OCI-LY3 (cell line): ENCODE measurements around the gene MYOT.

ENCODE experiments used
- H2AFZ ChIP-seq: fragments of 200-600, 300-600 bp; shearing (Covaris generic); 2 replicates; pipeline ENCODE4 v1.6.0; 2014; ENCODE audit warnings: antibody characterized with exemption, low read depth, low read length
- H3K27ac ChIP-seq: fragments of 200-600, 300-600 bp; sonication (generic); 2 replicates; pipeline ENCODE4 v1.5.1; 2014; ENCODE audit warnings: mild to moderate bottlenecking, low read length, moderate library complexity, mixed read lengths
- H3K27me3 ChIP-seq: fragments of 200-600, 300-600 bp; sonication (generic); 2 replicates; pipeline ENCODE4 v1.6.1; 2014; ENCODE audit warnings: low read depth, low read length, mixed read lengths
- H3K36me3 ChIP-seq: fragments of 200-600, 300-600 bp; sonication (generic); replicated peaks from 2 replicates; pipeline ENCODE3; 2014; ENCODE audit warnings: low read depth, low read length, mixed read lengths
- H3K4me1 ChIP-seq: fragments of 300-600, 200-600 bp; sonication (generic); 2 replicates; pipeline ENCODE4 v1.6.1; 2014; ENCODE audit warnings: low read length, mixed read lengths
- H3K4me2 ChIP-seq: fragments of 200-600, 300-600 bp; sonication (generic); 2 replicates; pipeline ENCODE4 v1.6.1; 2014; ENCODE audit warnings: low read length, mixed read lengths
- H3K4me3 ChIP-seq: fragments of 300-600, 200-600 bp; sonication (generic); 2 replicates; pipeline ENCODE4 v1.5.1; 2014; ENCODE audit warnings: antibody characterized with exemption, mild to moderate bottlenecking, low read length, moderate library complexity
- H3K79me2 ChIP-seq: fragments of 300-600, 200-600 bp; shearing (Covaris generic); 2 replicates; pipeline ENCODE4 v1.6.1; 2014; ENCODE audit warnings: mild to moderate bottlenecking, low read length, mixed read lengths
- H3K9ac ChIP-seq: fragments of 300-600, 200-600 bp; shearing (Covaris generic); 2 replicates; pipeline ENCODE4 v1.6.0; 2014; ENCODE audit warnings: mild to moderate bottlenecking, low read length, moderate library complexity
- H3K9me3 ChIP-seq: fragments of 200-600, 300-600 bp; shearing (Covaris generic); 2 replicates; pipeline ENCODE4 v1.6.1; 2014; ENCODE audit warnings: low read length, mixed read lengths; ENCODE audit not compliant: insufficient read depth
- H4K20me1 ChIP-seq: fragments of 200-600, 300-600 bp; sonication (generic); 2 replicates; pipeline ENCODE4 v1.6.1; 2016; ENCODE audit warnings: low read length, mixed read lengths; ENCODE audit not compliant: insufficient read depth
- EZH2phosphoT487 ChIP-seq: fragments of 200-600 bp; shearing (Covaris generic); IDR thresholded peaks from 2 replicates; pipeline ENCODE4 v1.6.1; 2018; ENCODE audit warnings: antibody characterized with exemption, mixed run types, low read depth
- TF ChIP-seq, protein P1 (sequence below): fragments of 200-600, 300-600 bp; sonication (generic); IDR thresholded peaks from 2 replicates; pipeline ENCODE4 v1.5.1; 2014; ENCODE audit warnings: antibody characterized with exemption, low read length, low read depth

The MYOT gene

DNA sequence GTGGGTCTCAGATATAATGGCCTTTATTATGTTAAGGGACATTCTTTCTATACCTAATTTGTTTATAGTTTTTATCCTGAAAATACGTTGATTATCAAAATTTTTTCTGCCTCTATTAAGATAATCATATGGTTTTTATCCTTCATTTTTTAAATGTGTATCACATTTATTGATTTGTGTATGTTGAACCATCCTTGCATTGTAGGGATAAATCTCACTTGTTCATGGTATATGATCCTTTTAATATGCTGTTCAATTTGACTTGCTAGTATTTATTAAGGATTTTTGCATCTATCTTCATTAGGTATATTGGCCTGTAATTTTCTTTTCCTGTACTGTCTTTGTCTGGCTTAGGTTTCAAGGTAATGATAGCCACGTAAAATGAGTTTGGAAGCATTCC, 47.1 kb downstream of the MYOT start:
- Histone ChIP-seq H3K4me2 (no peak overlapping the region), H3K27ac (no peak overlapping the region), H4K20me1 (no peaks in the 10 kb centered on the region), H2AFZ (no peak overlapping the region), H3K9me3 (no peaks in the 10 kb centered on the region), H3K36me3 (no peaks in the 10 kb centered on the region), H3K4me1 (no peaks in the 10 kb centered on the region), H3K4me3 (no peak overlapping the region), H3K27me3 (no peaks in the 10 kb centered on the region), H3K9ac (no peak overlapping the region), H3K79me2 (no peaks in the 10 kb centered on the region)
- TF ChIP-seq EZH2phosphoT487, result no peak
- TF ChIP-seq, protein P1, sequence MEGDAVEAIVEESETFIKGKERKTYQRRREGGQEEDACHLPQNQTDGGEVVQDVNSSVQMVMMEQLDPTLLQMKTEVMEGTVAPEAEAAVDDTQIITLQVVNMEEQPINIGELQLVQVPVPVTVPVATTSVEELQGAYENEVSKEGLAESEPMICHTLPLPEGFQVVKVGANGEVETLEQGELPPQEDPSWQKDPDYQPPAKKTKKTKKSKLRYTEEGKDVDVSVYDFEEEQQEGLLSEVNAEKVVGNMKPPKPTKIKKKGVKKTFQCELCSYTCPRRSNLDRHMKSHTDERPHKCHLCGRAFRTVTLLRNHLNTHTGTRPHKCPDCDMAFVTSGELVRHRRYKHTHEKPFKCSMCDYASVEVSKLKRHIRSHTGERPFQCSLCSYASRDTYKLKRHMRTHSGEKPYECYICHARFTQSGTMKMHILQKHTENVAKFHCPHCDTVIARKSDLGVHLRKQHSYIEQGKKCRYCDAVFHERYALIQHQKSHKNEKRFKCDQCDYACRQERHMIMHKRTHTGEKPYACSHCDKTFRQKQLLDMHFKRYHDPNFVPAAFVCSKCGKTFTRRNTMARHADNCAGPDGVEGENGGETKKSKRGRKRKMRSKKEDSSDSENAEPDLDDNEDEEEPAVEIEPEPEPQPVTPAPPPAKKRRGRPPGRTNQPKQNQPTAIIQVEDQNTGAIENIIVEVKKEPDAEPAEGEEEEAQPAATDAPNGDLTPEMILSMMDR, result no peak

DNA sequence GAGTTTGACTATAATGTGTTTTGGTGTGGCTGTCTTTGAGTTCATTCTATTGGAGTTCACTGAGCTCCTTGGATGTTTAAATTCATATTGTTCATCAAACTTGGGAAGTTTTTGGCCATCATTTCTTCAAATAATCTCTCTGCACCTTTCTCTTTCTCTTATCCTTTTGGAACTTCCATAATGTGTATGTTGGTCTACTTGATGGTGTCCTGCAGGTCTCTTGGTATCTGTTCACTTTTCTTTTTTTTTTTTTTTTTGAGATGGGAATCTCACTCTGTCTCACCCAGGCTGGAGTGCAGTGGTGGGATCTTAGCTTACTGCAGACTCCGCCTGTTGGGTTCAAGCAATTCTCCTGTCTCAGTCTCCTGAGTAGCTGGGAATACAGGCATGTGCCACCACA, 49.3 kb downstream of the MYOT start:
- Histone ChIP-seq H2AFZ (no peak overlapping the region), H3K27ac (no peak overlapping the region), H3K4me3 (no peak overlapping the region), H3K4me1 (no peaks in the 10 kb centered on the region), H3K79me2 (no peaks in the 10 kb centered on the region), H3K27me3 (no peaks in the 10 kb centered on the region), H3K36me3 (no peaks in the 10 kb centered on the region), H3K9ac (no peak overlapping the region), H4K20me1 (no peaks in the 10 kb centered on the region), H3K9me3 (no peaks in the 10 kb centered on the region), H3K4me2 (no peak overlapping the region)
- no peak for TF ChIP-seq EZH2phosphoT487
- TF ChIP-seq, protein P1, result no peak

DNA sequence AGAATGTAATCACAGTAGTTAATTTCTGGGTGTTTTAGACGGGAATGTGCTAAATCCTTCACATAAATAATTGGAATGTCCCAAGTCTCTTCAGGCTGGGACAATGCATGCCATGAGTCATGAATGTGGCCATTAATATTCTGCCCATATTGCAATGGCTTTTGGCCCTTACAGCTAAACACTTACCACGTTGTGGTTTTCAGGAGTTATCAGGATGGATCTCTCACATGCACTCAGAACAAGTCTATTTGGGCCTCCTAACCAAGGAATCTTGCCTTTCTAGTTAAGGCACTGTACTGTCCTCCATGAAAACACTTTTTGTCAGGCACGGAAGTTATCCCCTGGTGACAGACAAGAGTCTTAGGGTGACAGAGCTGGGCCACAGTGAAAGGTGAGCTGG, 54.3 kb downstream of the MYOT start:
- H3K36me3 ChIP-seq, result no peaks in the 10 kb centered on the region
- no peak overlapping the region for H3K4me2 ChIP-seq
- H3K9ac ChIP-seq, result no peak overlapping the region
- no peak overlapping the region for H2AFZ ChIP-seq
- no peak overlapping the region for H3K4me3 ChIP-seq
- H3K4me1 ChIP-seq, result no peaks in the 10 kb centered on the region
- TF ChIP-seq, protein P1, result no peak
- TF ChIP-seq EZH2phosphoT487, result no peak
- no peaks in the 10 kb centered on the region for H3K9me3 ChIP-seq
- H4K20me1 ChIP-seq, result no peaks in the 10 kb centered on the region
- no peaks in the 10 kb centered on the region for H3K79me2 ChIP-seq
- H3K27ac ChIP-seq, result no peak overlapping the region
- no peaks in the 10 kb centered on the region for H3K27me3 ChIP-seq

DNA sequence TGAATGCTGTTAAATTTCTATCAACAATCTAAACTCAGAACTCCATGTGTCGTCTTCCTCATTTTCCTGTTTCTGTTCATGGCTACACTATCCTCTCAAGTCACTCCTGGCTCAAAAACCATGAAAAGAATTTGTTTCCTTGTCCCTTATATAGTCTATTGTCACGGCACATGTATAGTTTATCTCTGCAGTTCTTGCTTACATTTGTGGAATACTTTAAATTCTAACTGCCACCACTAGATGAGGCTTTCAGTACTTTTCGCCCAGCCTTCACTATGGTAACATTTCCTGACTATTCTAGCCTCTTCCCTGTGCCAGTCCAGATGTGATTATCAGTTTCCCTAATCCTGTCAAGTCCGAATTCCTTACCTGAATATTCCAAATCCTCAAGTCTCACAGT, 56.2 kb downstream of the MYOT start:
- Histone ChIP-seq H3K4me1 (no peaks in the 10 kb centered on the region), H3K27me3 (no peaks in the 10 kb centered on the region), H3K9ac (no peak overlapping the region)

More for the DNA sequence above, 56.2 kb downstream of the MYOT start:
- no peak overlapping the region for H3K27ac ChIP-seq
- no peak overlapping the region for H3K4me3 ChIP-seq
- H3K36me3 ChIP-seq, result no peaks in the 10 kb centered on the region
- no peaks in the 10 kb centered on the region for H3K79me2 ChIP-seq
- H4K20me1 ChIP-seq, result no peaks in the 10 kb centered on the region
- H3K9me3 ChIP-seq, result no peaks in the 10 kb centered on the region
- TF ChIP-seq, protein P1, result no peak
- no peak for TF ChIP-seq EZH2phosphoT487
- H3K4me2 ChIP-seq, result no peak overlapping the region
- no peak overlapping the region for H2AFZ ChIP-seq
